ENCODE measurements around the gene MSH3. TPM values are rescaled to one million over a fixed set of nuclear protein-coding genes. Genes with fewer than 3 reads are reported as not detected.

The MSH3 gene
- total RNA-seq, 1 experiment from 2014 or later, result 17.2 TPM

DNA sequence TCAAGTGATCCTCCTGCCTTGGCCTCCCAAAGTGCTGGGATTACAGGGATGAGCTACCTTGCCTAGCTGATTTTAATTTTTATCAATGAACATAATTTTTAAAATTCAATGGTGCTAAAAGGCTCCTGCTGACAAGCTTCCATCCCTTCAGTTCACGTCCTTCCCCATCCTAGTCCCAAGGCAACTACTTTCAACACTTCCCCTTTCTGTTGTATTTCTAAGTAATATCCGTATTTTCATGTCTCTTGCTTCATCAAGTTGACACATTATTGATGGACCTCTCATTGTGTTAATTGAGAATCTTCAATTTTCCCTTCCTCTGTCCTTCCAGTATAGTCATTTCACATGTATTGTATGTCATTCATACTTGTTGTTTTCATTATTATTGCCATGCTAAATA lies 211.9 kb downstream of the MSH3 start:
- Mint-ChIP-seq H3K4me3 (ENCODE audit: low read depth, unreplicated experiment) (no peak overlapping the region), H3K27ac (ENCODE audit: unreplicated experiment) (no peak overlapping the region), H3K27me3 (ENCODE audit: unreplicated experiment) (no peaks in the 10 kb centered on the region), H3K36me3 (ENCODE audit: insufficient read depth, unreplicated experiment) (no peaks in the 10 kb centered on the region), H3K9me3 (ENCODE audit: low read depth, unreplicated experiment) (no peaks in the 10 kb centered on the region), H3K4me1 (ENCODE audit: low read depth, unreplicated experiment) (peaks cover 24% of the 10 kb centered on the region)
- no TSS peak for BruUV-seq (replicated peaks)
- intact Hi-C loops (cut with micrococcal nuclease; ENCODE audit: unreplicated experiment), result no loop called here
- no peak for DNase-seq
- CTCF ChIA-PET, result no interaction called here
- TF ChIP-seq CTCF (IDR thresholded peaks at IDR 0.05; ENCODE audit: unreplicated experiment), result no peak

- no peak for DNase-seq
- CTCF ChIA-PET, result no interaction called here
- Mint-ChIP-seq H3K4me3 (ENCODE audit: low read depth, unreplicated experiment) (no peak overlapping the region), H3K27me3 (ENCODE audit: unreplicated experiment) (no peaks in the 10 kb centered on the region), H3K27ac (ENCODE audit: unreplicated experiment) (no peak overlapping the region), H3K9me3 (ENCODE audit: low read depth, unreplicated experiment) (no peaks in the 10 kb centered on the region), H3K4me1 (ENCODE audit: low read depth, unreplicated experiment) (peaks cover 23% of the 10 kb centered on the region), H3K36me3 (ENCODE audit: insufficient read depth, unreplicated experiment) (no peaks in the 10 kb centered on the region)
- intact Hi-C loops (cut with micrococcal nuclease; ENCODE audit: unreplicated experiment), result no loop called here
- no peak for TF ChIP-seq CTCF (IDR thresholded peaks at IDR 0.05; ENCODE audit: unreplicated experiment)
- BruUV-seq (replicated peaks), result no TSS peak
Measured at GRCh38 chr5:80867233-80867632, 212.8 kb downstream of the MSH3 start.

DNA sequence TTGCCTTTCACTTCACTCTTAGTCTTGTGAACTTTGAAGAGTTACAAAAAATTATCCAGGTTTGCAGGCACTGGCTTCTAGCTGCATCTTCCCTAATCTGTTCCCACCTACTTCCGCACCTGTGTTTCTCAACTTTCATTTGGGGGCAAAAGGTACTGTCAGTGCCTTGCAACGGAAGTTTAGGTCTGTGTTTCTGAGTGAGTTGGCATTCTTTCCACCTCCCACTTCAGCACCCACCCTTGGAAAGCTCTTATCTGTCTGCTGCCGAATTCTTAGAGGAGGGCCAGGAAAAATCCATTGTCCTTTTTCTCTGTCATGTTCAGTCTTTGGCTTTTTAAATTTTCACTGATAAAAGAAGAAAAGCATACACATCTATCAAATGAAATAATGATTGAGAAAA lies 216.0 kb downstream of the MSH3 start:
- Mint-ChIP-seq H3K27ac (ENCODE audit: unreplicated experiment) (no peak overlapping the region), H3K9me3 (ENCODE audit: low read depth, unreplicated experiment) (no peaks in the 10 kb centered on the region), H3K36me3 (ENCODE audit: insufficient read depth, unreplicated experiment) (no peaks in the 10 kb centered on the region), H3K4me1 (ENCODE audit: low read depth, unreplicated experiment) (peaks cover 5% of the 10 kb centered on the region), H3K4me3 (ENCODE audit: low read depth, unreplicated experiment) (no peak overlapping the region), H3K27me3 (ENCODE audit: unreplicated experiment) (no peaks in the 10 kb centered on the region)
- DNase-seq, result no peak
- intact Hi-C loops (cut with micrococcal nuclease; ENCODE audit: unreplicated experiment), result no loop called here
- no peak for TF ChIP-seq CTCF (IDR thresholded peaks at IDR 0.05; ENCODE audit: unreplicated experiment)
- CTCF ChIA-PET, result no interaction called here
- no TSS peak for BruUV-seq (replicated peaks)

- CTCF ChIA-PET, result interaction anchor here (0.6 kb wide), 1 partner anchor 63 kb away, joined by 3 read pairs; no protein-coding TSS in a partner anchor
- intact Hi-C loops (cut with micrococcal nuclease; ENCODE audit: unreplicated experiment), result no loop called here
Measured at GRCh38 chr5:80871541-80871961, 217.1 kb downstream of the MSH3 start.

More at GRCh38 chr5:80871541-80871961, 217.1 kb downstream of the MSH3 start:
- Mint-ChIP-seq H3K27me3 (ENCODE audit: unreplicated experiment) (no peaks in the 10 kb centered on the region), H3K27ac (ENCODE audit: unreplicated experiment) (no peak overlapping the region), H3K36me3 (ENCODE audit: insufficient read depth, unreplicated experiment) (no peaks in the 10 kb centered on the region), H3K4me3 (ENCODE audit: low read depth, unreplicated experiment) (no peak overlapping the region), H3K9me3 (ENCODE audit: low read depth, unreplicated experiment) (no peaks in the 10 kb centered on the region), H3K4me1 (ENCODE audit: low read depth, unreplicated experiment) (peaks cover 5% of the 10 kb centered on the region)
- DNase-seq, result no peak
- no peak for TF ChIP-seq CTCF (IDR thresholded peaks at IDR 0.05; ENCODE audit: unreplicated experiment)
- no TSS peak for BruUV-seq (replicated peaks)

All from Calu3 (cell line).